Activated CD4-positive, alpha-beta T cell treated with anti-CD3 and anti-CD28 coated beads, Interleukin-2, Interleukin-6, amounts not matched to agents 100 ng/mL and 50 ng/mL, durations not matched to agents 16 hours and 8 hours (primary cell): ENCODE results near the gene NFATC2.

Experiments used
- DNase-seq: peaks from one replicate; pipeline ENCODE4 v3.0.0-alpha.2; 2020

The NFATC2 gene

DNA sequence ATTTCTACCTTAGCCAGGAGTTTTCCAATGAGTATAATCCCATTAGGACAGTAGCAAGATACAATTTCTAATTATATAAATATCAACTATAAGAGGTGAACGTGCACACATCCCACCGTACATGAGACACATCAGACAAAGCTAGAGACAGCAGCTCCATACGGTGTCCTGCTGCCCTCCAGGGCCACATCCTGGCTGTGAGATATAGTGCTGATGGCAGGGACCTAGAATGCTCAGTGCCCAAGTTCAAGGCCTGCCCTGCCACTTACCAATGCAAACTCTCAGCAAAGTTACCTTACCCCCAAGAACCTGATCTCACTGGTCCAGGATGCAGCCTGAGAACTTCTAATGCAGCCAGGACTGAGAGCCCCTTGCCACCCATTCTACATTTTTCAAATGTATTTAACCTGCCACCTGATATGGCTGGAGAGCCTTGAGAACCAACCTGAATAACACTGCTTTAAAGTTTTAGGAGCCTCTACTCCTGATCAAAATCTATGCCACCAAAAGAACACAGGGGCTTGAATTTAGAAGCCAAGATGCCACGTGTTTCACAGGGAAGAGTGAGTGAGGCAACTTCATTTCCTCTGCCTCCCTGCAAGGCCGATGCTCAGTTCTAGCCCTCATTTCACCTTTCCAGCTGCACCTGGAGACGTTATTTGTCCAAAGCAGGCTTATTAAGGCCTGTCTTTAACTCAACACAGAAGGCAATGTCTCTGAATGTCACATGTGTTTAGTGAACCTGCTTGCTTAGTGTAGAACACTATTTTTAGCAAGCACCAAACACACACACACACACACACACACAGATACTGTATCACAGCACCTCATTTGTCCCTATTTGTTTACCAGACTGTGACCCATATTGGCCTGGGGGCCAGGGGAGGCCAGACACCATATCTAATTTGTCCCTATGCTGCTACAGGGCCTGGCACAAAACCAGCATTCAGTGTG is 6.1 kb downstream of the NFATC2 start:
- peak; percentile 40 for DNase-seq

DNA sequence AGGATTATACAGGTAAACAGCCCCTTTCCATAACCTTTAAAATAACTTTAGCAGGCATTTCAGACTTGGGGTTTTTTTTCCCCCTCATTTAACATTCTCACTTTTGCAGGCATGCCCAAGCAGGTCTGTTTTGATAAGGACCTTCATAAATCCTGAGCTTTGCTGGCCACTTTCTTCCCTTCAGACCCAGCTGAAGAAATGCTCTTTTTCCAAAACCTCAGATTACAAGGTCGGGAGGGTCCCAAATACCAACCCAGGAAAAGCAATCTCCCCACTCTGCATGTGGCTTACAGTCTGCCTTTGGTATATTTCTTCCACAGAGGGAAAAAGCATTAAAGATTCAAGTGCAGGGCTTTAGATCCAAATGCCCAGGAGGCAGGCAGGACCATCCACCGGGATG is 6.8 kb downstream of the NFATC2 start:
- DNase-seq: no peak

DNA sequence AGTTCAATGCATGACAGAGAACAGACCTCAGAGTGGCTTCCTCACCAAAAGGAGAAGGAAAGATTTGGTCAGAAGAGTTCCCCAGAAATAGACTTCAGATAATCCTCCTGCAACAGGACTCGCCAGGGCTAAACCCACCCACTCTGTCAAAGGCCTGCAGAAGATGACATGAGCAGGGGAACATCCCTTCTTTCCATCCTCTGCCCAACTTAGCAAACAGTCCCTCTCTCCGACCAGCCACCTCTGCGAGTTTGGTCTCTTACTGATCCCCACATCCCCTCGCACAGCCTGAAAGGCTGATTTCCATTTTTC is 7.5 kb downstream of the NFATC2 start:
- peak; percentile 57 for DNase-seq

DNA sequence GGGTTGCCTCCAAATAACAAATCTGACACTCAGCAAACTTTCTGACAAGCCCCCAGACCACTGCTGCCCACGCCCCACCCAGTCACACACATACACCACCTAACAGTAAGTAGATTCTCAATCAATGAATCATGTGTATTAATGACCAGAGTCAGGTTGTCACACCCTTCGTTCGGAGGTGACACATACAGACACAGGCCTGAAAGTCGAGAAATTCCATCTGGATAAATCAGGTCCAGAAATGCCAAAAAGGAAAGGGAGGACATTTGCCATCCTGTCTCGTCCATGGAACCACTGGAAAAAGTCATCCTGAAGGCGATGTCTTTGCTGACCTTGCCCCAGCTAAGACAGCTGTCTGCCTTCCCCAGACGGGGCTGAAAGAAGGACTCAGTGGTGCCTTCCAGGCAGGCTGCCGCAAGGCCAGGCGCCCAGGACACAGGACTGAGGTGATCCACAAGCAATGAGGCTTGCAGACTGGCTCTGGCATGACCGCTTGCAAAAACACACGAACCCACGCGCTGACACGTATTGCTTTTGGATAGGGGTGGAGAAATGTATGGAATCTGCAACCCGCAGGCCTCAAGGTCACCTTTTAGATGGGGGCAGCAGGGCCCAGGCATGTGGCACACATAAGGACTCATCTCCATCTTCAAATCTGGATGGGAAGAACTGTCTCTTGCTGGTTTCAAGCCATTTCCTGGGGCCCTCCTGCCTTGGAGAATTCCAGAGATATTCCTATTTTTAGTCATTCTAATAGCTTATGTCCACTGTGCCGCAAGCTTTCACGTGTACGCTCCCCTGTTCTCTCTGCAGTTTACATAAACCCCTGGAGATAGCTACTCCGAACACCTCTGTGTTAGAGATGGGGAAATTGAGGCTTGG is 9.0 kb downstream of the NFATC2 start:
- DNase-seq: no peak

DNA sequence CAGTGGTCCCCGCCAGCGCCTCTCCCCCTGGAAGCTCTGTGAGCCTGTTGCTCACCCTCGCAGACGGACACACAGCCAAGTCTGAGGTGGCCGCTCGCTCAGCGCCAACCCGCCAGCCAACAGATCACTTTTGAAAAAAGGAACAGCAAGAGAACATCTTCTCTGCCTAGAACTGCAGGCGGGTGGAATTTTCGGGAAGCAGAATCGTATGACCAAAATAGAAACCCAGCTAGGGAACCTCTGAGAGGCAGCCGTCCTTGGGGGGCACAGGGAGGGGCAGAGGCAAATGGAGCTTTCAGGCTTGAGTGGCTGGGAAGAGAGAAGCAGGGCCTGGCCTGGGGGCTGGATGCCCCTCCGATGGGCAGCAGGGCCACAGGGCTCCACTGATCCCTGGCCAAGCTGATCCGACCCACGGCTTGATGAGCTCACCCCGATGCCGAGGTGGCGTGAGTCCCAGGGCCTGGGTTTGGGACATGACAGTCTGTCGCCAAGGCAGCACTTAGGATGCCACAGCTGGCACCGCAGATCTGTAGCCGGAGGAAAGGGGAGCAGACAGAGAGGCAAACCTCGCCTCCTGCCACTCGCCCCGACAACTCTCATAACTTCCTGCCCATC is 9.8 kb downstream of the NFATC2 start:
- DNase-seq: no peak

DNA sequence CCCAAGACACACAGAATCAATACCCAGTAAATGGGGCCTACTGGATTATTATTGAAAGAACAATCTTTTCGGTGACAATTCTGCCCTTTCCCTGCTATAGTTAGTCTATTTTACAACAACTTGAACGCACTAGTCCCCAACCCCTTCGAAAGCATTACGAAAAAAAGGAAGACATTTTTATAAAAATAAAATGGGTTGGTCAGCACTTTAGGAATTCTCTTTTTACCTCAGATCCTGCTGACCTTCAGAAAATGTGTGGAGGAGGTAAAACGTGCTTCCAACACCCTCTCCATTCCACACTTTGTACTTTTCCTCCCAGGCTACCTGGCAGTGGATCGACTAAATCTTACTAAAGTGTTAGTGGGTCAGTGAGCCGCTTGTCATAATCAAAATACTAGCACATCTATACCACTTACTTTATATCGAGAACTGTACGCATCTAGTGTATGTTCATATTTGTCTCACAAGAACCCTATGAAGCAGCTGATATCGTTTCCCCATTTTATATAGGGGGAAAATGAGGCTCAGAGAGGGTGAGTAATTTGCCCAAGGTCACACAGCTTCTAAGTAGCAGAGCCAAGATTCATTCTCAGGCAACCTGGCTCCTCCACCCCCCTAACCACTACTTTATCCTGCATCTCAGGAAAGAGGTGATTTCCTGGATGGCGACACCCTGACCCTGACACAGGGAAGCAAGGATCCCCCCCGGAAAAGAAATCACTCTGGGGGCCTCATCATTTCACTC is 10.6 kb downstream of the NFATC2 start:
- DNase-seq: no peak

DNA sequence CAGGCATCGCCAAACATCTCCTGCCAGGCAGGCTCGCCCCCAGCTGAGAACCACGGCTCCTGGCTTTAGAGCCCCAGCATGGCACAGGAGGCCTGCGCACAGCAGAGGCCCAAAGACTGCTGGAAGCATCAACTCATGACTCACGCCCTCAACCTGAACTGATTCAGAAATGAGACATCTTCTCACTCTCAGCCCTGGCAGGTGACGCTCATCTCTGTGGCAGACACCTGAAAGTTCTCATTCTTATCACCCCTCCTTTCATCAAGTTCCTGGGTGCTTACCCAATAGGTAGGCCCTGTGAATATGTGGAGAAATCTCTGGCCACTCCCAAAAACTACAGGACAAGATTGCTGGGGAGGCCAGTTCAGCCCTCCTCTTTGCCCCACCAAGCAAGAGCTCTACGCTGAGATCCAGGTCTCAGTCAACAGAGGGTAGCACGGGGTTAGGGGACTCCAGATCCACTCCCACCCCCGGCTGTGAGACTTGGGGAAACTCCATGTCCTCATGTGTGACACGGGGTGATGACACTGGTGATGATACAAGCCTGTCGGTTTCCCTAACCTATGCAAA is 11.3 kb downstream of the NFATC2 start:
- DNase-seq: peak; percentile 93

DNA sequence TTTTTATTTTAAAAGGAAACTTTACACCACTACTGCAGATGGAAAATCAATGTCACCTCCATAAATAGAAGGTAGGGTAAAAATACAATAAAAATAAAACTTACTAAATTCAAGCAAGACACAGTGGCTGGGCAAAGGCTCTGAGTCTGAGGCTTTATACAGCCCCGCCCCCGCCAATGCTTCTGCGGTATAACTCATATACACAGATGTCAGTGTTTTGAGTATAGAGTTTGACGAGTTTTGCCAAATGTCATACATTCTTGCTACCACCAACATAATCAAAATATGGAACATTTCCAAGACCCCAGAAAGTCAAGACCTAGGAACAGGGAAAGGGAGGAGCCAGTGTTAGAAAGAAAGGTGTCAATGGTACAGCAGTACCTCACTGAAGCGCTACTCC is 12.8 kb downstream of the NFATC2 start:
- peak; percentile 78 for DNase-seq

DNA sequence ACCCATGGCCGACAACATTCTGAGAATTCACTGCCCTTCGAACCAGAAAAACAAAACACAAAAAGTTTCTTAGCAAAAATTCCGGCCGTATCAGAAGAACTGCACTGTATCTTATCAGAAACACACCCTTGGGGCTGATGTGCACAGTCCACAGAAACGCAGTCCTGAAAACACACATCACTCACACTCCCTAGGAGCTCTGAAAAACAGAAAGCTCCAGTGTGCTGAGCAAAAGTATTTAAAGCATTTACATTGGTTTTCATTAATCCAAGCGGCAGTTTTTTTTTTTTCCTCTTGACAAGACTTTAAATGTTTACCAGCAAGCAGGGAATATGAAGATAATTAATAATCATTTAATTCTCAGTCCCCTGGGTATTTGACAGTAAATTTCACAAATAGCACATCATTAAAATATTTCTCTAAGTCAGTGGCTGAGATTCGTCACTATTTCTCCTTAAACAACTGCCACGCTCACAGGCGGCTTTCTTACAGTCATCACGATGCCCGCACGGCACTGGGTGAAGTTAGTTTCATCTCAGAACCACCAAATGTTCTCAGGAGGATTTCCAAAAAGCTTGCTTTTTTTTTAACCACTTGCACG is 13.3 kb downstream of the NFATC2 start:
- peak; percentile 83 for DNase-seq

DNA sequence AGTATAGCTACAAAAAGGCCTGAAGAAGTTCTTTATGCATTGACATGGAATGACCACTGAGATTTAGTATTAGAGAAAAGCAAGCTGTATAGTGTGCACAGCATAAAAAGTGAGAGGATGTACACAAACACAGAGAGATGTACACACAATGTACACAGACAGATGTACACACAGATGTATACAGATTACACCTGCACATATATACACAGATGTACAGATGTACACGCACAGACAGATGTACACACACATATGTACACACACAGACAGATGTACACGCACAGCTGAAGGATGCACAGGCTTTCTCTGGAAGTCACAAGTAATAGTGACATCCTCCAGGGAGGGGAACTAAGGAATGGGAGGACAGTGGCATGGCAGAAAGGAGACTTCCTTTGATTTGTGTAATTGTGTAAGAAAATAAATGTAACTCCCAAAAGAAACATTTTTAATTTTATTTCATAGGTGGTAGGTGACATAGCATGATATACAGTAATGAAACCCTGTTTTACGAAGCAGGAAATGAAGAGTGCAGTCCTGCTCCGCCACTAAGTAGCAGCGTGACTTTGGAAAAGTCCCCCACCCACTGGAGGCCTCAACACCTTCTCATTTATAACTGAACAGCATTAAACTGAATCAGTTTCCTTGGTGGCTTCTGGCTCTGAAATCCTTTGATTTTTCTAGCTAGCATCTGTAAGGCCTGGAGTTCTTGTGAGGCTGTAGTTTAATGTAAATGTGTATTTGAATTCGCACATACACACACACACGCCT is 14.1 kb downstream of the NFATC2 start:
- peak; percentile 76 for DNase-seq

DNA sequence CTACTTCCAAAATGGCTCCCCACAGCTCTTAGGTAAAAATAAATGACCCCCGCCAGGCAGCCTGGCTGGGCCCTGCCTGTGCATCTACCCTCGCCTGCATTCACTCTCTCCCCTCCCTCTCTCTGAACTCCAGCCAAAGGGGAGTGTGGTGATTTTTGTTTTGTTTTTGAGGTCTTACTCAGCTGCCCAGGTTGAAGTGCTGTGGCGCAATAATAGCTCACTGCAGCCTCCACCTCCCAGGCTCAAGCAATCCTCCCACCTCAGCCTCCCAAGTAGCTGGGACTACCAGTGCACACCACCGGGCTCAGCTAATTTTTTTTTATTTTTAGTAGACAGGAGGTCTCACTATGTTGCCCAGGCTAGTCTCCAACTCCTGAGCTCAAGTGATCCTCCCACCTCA is 15.8 kb downstream of the NFATC2 start:
- DNase-seq: no peak

DNA sequence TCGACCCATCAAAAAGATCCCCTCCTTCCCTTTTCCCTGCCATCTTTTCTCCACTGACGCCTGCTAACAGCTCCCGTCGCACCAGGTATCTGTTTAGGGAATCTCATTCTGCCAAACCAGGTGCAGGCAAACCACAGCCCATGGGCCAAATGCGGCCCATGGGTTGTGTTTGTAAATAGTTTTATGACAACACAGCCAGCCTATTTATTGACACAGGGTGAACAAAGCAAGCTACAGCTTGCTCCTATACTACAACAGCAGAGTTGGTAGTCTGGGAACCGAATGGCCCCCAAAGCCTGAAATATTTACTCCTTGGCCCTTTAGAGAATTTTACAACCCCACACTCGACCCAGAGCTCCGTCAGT is 16.4 kb downstream of the NFATC2 start:
- DNase-seq: no peak

DNA sequence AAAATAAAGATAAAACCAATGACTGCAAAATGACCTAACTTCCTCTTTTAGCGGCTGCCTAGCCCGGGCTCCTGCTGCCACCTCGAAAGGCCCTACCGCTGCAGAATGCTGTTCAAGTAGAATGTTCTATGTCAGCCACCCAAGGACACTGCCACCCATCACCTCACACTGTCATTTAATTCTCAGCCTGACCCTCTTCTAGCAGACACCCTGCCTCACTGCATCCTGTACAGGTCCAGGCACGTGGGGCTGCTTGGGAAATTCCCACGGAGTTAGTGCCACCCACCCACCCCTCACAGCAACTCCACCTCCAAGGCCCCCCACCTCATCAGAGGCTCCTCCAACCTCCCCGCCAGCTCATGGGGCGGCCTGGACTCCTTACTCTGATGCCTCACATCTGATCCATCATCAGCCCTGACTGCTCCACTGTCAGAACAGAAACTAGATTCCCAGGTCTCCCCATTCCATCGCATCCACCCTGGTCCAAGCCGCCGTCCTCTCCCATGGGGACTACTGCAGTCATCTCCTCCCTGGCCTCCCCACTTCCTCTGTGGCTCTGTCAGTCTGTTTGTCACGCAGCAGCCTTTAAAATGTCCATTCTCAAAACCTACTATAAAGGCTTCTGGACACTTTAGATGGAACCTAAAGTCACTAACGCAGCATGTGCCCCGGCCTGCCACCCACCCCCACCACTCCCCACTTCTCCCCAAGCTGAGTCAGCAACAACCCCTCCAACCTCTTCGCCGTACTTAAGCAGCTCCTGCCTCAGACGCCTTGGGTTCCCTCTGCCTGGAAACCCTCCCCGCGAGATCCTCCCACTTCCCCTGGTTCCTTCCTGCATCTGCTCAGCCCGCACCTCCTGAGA is 17.0 kb downstream of the NFATC2 start:
- DNase-seq: peak; percentile 71

DNA sequence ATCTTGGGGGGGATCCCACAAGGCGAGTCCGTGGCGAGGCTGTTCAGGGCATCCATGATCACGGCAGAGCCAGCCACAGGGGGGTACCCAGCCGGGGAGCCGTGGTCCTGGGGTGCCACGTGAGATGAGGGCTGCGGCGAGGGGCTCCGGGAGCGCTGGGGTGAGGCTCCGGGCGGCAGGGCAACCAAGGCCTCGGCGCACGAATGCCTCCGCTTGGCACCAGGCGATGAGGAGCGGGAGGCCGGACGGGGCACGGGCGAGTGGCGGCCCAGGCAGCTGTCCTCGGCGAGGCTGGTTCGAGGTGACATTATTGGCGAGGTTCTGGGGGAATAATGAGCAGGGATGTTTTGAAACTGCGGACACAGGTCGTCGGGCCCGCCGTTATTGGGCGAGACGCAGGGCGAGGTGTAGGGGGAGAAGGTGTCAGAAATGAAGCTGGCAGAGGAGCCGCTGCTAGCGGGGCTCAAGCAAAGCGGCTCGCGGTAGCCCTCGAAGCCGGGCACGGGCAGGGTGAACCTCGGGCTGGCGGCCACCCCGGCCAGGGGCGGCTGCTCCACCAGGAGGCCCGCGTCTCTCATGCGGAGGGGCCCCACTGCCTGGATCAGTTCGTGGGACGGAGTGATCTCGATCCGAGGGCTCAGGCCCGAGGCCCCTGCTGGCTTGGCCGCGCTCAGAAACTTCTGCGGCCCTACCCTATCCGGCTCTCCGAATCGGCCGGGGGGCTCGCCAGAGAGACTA is 19.1 kb downstream of the NFATC2 start:
- DNase-seq: no peak

DNA sequence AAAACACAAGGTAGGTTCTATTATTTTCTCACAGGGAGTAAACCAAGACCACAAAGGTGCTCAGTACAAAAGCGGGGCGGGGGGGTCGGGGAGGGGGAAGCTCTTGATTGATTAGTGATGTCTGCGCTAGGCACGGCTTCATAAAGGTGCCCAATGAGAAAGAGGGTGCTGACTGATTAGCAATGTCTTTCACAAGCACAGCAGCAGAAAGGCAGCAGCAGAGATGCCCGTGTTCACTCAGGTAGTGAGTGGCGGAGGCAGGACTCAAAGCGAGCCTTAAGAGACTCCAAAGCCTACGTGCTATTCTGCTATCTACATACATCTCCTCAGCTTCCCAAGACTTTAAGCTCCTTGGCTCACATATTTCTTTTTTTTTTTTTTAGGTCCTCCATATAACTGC is 20.3 kb downstream of the NFATC2 start:
- no peak for DNase-seq

DNA sequence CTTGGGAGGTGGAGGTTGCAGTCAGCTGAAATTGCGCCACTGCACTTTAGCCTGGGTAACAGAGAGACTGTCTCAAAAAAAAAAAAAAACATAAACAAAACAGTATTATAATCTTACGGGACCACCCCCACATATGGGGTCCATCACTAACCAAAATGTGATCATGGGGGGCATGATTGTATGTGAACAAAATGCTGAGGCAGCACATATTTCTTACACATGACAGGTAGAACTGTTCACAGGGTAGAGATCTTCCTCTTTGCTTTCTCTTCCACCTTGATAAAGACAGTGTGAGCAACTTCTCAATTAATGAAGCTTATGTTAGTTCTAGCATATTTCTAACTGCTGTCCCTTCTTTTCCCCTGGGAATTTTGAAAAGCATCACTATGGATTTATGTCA is 24.7 kb downstream of the NFATC2 start:
- DNase-seq: no peak

DNA sequence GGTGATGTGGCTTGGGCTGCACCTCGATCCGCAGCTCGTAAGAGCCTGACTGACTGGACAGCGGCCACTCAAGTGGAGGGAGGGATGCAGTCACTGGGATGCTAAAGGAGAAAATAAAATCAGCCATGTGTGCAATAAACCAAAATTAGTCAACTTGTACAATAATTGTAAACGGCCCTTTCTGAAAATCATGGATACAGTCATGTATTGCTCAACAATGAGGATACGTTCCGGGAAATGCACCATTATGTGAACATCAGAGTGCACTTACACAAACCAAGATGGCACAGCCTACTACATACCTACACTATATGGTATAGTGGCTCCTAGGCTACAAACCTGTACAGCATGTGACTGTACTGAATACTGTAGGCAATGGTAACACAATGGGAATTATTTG is 25.7 kb downstream of the NFATC2 start:
- no peak for DNase-seq

DNA sequence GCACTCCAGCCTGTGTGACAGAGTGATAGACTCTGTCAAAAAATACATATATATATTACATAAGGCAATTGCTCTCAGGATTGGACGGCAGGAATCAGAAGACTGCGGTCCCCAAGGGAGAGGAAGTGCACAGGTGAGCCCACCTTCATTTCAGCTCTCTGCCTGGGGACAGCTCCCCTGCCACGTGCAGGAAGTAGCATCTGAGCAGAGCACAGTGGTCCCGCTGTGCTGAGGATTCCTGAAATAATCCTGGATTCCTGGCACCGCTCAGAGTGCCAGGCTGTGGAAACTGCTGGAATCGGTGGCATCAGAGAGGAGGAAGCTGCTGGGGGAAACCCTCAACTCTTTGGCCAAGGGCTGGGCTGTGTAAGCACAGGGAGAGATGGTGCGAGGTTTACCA is 27.7 kb downstream of the NFATC2 start:
- no peak for DNase-seq

DNA sequence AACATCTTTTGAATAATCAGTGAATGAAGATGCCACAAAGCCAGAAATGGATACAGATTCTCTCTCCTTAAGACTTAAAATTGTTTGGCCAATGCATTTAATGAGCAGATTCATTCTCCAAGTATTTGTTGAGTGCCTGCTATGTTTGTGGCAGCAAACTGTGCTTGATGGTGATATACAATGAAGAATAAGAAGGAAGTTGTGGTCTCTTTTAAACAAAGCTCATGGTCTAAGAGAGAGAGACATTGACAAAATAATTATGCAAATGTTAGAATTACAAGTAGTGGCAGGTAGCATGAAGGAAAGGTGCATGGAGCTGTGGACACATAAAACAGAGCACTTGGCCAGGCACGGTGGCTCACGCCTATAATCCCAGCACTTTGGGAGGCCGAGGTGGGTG is 28.3 kb downstream of the NFATC2 start:
- no peak for DNase-seq

DNA sequence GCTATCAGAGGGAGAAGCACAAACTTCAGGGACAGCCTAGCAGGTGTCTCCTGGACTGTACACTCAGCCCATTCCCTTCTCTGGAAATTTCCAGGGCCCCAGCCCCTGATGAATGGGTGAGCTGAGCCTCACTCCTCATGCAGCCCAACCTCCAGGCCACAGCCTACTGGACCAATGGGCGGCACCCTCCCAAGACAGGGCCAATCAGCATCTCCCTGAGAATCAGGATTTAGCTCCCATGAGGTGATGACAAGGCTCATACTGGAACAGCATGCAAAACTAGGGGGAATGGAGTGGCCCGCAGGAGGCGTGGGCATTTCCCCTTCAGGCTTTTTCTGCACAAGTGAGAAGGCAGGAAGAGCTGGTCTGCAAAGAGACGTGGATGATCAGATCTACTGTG is 29.0 kb downstream of the NFATC2 start:
- no peak for DNase-seq
